ENCODE data around the gene CORO2A. TPM values are rescaled to one million over a fixed set of nuclear protein-coding genes. Genes with fewer than 3 reads are reported as not detected.
A peak's percentile ranks its signal among the peaks of the same experiment; 100 is the strongest.

Gene CORO2A
- total RNA-seq, 1 donor from 2014 or later: 26.1 TPM

- TF ChIP-seq, protein P1, sequence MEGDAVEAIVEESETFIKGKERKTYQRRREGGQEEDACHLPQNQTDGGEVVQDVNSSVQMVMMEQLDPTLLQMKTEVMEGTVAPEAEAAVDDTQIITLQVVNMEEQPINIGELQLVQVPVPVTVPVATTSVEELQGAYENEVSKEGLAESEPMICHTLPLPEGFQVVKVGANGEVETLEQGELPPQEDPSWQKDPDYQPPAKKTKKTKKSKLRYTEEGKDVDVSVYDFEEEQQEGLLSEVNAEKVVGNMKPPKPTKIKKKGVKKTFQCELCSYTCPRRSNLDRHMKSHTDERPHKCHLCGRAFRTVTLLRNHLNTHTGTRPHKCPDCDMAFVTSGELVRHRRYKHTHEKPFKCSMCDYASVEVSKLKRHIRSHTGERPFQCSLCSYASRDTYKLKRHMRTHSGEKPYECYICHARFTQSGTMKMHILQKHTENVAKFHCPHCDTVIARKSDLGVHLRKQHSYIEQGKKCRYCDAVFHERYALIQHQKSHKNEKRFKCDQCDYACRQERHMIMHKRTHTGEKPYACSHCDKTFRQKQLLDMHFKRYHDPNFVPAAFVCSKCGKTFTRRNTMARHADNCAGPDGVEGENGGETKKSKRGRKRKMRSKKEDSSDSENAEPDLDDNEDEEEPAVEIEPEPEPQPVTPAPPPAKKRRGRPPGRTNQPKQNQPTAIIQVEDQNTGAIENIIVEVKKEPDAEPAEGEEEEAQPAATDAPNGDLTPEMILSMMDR (IDR thresholded peaks at IDR 0.05): no peak
- ATAC-seq (no peak), DNase-seq (no peak)
- Histone ChIP-seq H3K36me3 (peaks cover 11% of the 10 kb centered on the region), H3K27me3 (ENCODE audit: low read depth) (no peaks in the 10 kb centered on the region), H3K9me3 (no peaks in the 10 kb centered on the region), H3K4me3 (no peak overlapping the region), H3K27ac (no peak overlapping the region), H3K4me1 (peaks cover 7% of the 10 kb centered on the region)
- intact Hi-C loops (cut with DNase I): no loop called here
Measured at GRCh38 chr9:98154678-98155077, 37.8 kb downstream of the CORO2A start.

DNA sequence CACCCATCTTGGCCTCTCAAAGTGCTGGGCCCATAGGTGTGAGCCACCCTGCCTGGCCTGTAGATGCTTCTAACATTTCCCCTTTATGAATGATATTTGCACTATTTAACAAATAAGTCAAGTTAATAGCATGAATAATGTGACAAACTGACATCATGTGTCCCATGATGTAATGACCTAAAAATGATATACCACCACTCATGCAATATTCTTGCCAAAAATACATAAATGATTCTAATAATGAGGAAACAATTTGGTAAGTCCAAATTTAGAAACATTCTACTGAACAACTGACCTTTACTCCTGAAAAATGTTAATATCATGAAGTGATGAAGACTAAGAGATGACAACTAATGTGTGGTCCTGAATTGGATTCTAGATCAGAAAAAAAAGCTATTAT lies 39.9 kb downstream of the CORO2A start:
- DNase-seq: no peak
- H3K4me3 ChIP-seq: no peak overlapping the region
- intact Hi-C loops (cut with DNase I): no loop called here
- H3K27ac ChIP-seq: no peak overlapping the region
- no peaks in the 10 kb centered on the region for H3K27me3 ChIP-seq (ENCODE audit: low read depth)
- peaks cover 11% of the 10 kb centered on the region for H3K36me3 ChIP-seq
- H3K9me3 ChIP-seq: no peaks in the 10 kb centered on the region
- TF ChIP-seq, protein P1 (IDR thresholded peaks at IDR 0.05): no peak
- peaks cover 7% of the 10 kb centered on the region for H3K4me1 ChIP-seq
- no peak for ATAC-seq

- TF ChIP-seq, protein P1 (IDR thresholded peaks at IDR 0.05): no peak
- ATAC-seq: no peak
- Histone ChIP-seq H3K36me3 (peaks cover 8% of the 10 kb centered on the region), H3K4me1 (peaks cover 20% of the 10 kb centered on the region), H3K27me3 (ENCODE audit: low read depth) (no peaks in the 10 kb centered on the region), H3K9me3 (no peaks in the 10 kb centered on the region), H3K27ac (no peak overlapping the region), H3K4me3 (no peak overlapping the region)
- DNase-seq: no peak
- intact Hi-C loops (cut with DNase I): no loop called here
Measured at GRCh38 chr9:98150721-98151120, 41.7 kb downstream of the CORO2A start.

GRCh38 chr9:98150164-98150563 lies 42.3 kb downstream of the CORO2A start:
- Histone ChIP-seq H3K27ac (no peak overlapping the region), H3K36me3 (peaks cover 4% of the 10 kb centered on the region), H3K4me3 (no peak overlapping the region), H3K27me3 (ENCODE audit: low read depth) (no peaks in the 10 kb centered on the region), H3K4me1 (peaks cover 26% of the 10 kb centered on the region), H3K9me3 (no peaks in the 10 kb centered on the region)
- TF ChIP-seq, protein P1 (IDR thresholded peaks at IDR 0.05): no peak
- peak; percentile 40 to 44 for ATAC-seq
- intact Hi-C loops (cut with DNase I): no loop called here
- no peak for DNase-seq

- Histone ChIP-seq H3K27ac (no peak overlapping the region), H3K4me1 (peaks cover 32% of the 10 kb centered on the region), H3K27me3 (ENCODE audit: low read depth) (no peaks in the 10 kb centered on the region), H3K36me3 (no peaks in the 10 kb centered on the region), H3K9me3 (no peaks in the 10 kb centered on the region), H3K4me3 (no peak overlapping the region)
- TF ChIP-seq, protein P1 (IDR thresholded peaks at IDR 0.05): no peak
- DNase-seq (no peak), ATAC-seq (no peak)
- intact Hi-C loops (cut with DNase I): no loop called here
Measured at GRCh38 chr9:98149422-98149821, 43.0 kb downstream of the CORO2A start.

- DNase-seq (no peak), ATAC-seq (no peak)
- TF ChIP-seq, protein P1 (IDR thresholded peaks at IDR 0.05): no peak
- intact Hi-C loops (cut with DNase I): no loop called here
- H3K27me3 ChIP-seq (ENCODE audit: low read depth): no peaks in the 10 kb centered on the region
- no peak overlapping the region for H3K4me3 ChIP-seq
- H3K36me3 ChIP-seq: no peaks in the 10 kb centered on the region
- H3K9me3 ChIP-seq: no peaks in the 10 kb centered on the region
- H3K27ac ChIP-seq: no peak overlapping the region
- H3K4me1 ChIP-seq: peaks cover 33% of the 10 kb centered on the region
Measured at GRCh38 chr9:98148486-98148885, 44.0 kb downstream of the CORO2A start.
